Measurements from ENCODE around the gene ATP1B3.

The ATP1B3 gene

GRCh38 chr3:141849056-141849815, 27.2 kb upstream of the ATP1B3 start:
- no peak overlapping the region for H3K4me3 Mint-ChIP-seq
- H3K4me1 Mint-ChIP-seq (ENCODE audit: low read depth in 2 of 2) = no peaks in the 10 kb centered on the region
- H3K27ac Mint-ChIP-seq = no peak overlapping the region
- H3K27me3 Mint-ChIP-seq = no peaks in the 10 kb centered on the region
- H3K9me3 Mint-ChIP-seq = no peaks in the 10 kb centered on the region
- no peak for DNase-seq
- H3K36me3 Mint-ChIP-seq (ENCODE audit: insufficient read depth) = no peaks in the 10 kb centered on the region
- no peak for ATAC-seq (replicated peaks)

- DNase-seq = no peak
- no peak overlapping the region for H3K4me3 Mint-ChIP-seq
- H3K27me3 Mint-ChIP-seq = no peaks in the 10 kb centered on the region
- no peaks in the 10 kb centered on the region for H3K36me3 Mint-ChIP-seq (ENCODE audit: insufficient read depth)
- no peak overlapping the region for H3K27ac Mint-ChIP-seq
- peaks cover 0 to 4% of the 10 kb centered on the region in 2 donors for H3K4me1 Mint-ChIP-seq (ENCODE audit: low read depth in 2 of 2)
- ATAC-seq (replicated peaks) = no peak
- no peaks in the 10 kb centered on the region for H3K9me3 Mint-ChIP-seq
These were observed 25.0 kb upstream of the ATP1B3 start for GRCh38 chr3:141851411-141851810.

- Mint-ChIP-seq H3K9me3 (no peaks in the 10 kb centered on the region), H3K27ac (no peak overlapping the region), H3K4me1 (ENCODE audit: low read depth in 2 of 2) (peaks cover 0 to 4% of the 10 kb centered on the region in 2 donors), H3K4me3 (no peak overlapping the region), H3K27me3 (no peaks in the 10 kb centered on the region), H3K36me3 (ENCODE audit: insufficient read depth) (no peaks in the 10 kb centered on the region)
- ATAC-seq (replicated peaks) (no peak), DNase-seq (no peak)
These were observed 23.3 kb upstream of the ATP1B3 start for GRCh38 chr3:141853081-141853601.

GRCh38 chr3:141853629-141854168, 22.7 kb upstream of the ATP1B3 start:
- DNase-seq = no peak
- no peaks in the 10 kb centered on the region for H3K9me3 Mint-ChIP-seq
- H3K36me3 Mint-ChIP-seq (ENCODE audit: insufficient read depth) = no peaks in the 10 kb centered on the region
- H3K27me3 Mint-ChIP-seq = no peaks in the 10 kb centered on the region
- peaks cover 0 to 4% of the 10 kb centered on the region in 2 donors for H3K4me1 Mint-ChIP-seq (ENCODE audit: low read depth in 2 of 2)
- ATAC-seq (replicated peaks) = no peak
- no peak overlapping the region for H3K4me3 Mint-ChIP-seq
- H3K27ac Mint-ChIP-seq = no peak overlapping the region

GRCh38 chr3:141854599-141854998, 21.8 kb upstream of the ATP1B3 start:
- Mint-ChIP-seq H3K27ac (no peak overlapping the region), H3K27me3 (no peaks in the 10 kb centered on the region), H3K36me3 (ENCODE audit: insufficient read depth) (no peaks in the 10 kb centered on the region)

GRCh38 chr3:141858312-141858711, 18.1 kb upstream of the ATP1B3 start:
- no peaks in the 10 kb centered on the region for H3K9me3 Mint-ChIP-seq
- DNase-seq (no peak), ATAC-seq (replicated peaks) (no peak)
- H3K27me3 Mint-ChIP-seq = no peaks in the 10 kb centered on the region
- no peaks in the 10 kb centered on the region for H3K36me3 Mint-ChIP-seq (ENCODE audit: insufficient read depth)
- H3K4me1 Mint-ChIP-seq (ENCODE audit: low read depth in 2 of 2) = peaks cover 0 to 4% of the 10 kb centered on the region in 2 donors
- no peak overlapping the region for H3K4me3 Mint-ChIP-seq
- H3K27ac Mint-ChIP-seq = no peak overlapping the region

More at GRCh38 chr3:141854599-141854998, 21.8 kb upstream of the ATP1B3 start:
- Mint-ChIP-seq H3K4me3 (no peak overlapping the region), H3K4me1 (ENCODE audit: low read depth in 2 of 2) (peaks cover 0 to 4% of the 10 kb centered on the region in 2 donors), H3K9me3 (no peaks in the 10 kb centered on the region)
- no peak for ATAC-seq (replicated peaks)
- no peak for DNase-seq

GRCh38 chr3:141859651-141860050, 16.8 kb upstream of the ATP1B3 start:
- H3K9me3 Mint-ChIP-seq = no peaks in the 10 kb centered on the region
- ATAC-seq (replicated peaks) = no peak
- no peak overlapping the region for H3K4me3 Mint-ChIP-seq
- no peaks in the 10 kb centered on the region for H3K27me3 Mint-ChIP-seq
- H3K27ac Mint-ChIP-seq = no peak overlapping the region
- peaks cover 0 to 2% of the 10 kb centered on the region in 2 donors for H3K4me1 Mint-ChIP-seq (ENCODE audit: low read depth in 2 of 2)
- DNase-seq = no peak
- no peaks in the 10 kb centered on the region for H3K36me3 Mint-ChIP-seq (ENCODE audit: insufficient read depth)

GRCh38 chr3:141860086-141860669, 16.3 kb upstream of the ATP1B3 start:
- Mint-ChIP-seq H3K9me3 (no peaks in the 10 kb centered on the region), H3K27ac (no peak overlapping the region), H3K4me1 (ENCODE audit: low read depth in 2 of 2) (no peaks in the 10 kb centered on the region)

GRCh38 chr3:141860766-141861513, 15.5 kb upstream of the ATP1B3 start:
- ATAC-seq (replicated peaks) (no peak), DNase-seq (no peak)
- H3K4me3 Mint-ChIP-seq = no peak overlapping the region
- no peak overlapping the region for H3K27ac Mint-ChIP-seq
- no peaks in the 10 kb centered on the region for H3K4me1 Mint-ChIP-seq (ENCODE audit: low read depth in 2 of 2)
- H3K9me3 Mint-ChIP-seq = no peaks in the 10 kb centered on the region
- no peaks in the 10 kb centered on the region for H3K36me3 Mint-ChIP-seq (ENCODE audit: insufficient read depth)
- no peaks in the 10 kb centered on the region for H3K27me3 Mint-ChIP-seq

More at GRCh38 chr3:141860086-141860669, 16.3 kb upstream of the ATP1B3 start:
- Mint-ChIP-seq H3K36me3 (ENCODE audit: insufficient read depth) (no peaks in the 10 kb centered on the region), H3K4me3 (no peak overlapping the region), H3K27me3 (no peaks in the 10 kb centered on the region)
- ATAC-seq (replicated peaks) (no peak), DNase-seq (no peak)

GRCh38 chr3:141862279-141862816, 14.1 kb upstream of the ATP1B3 start:
- Mint-ChIP-seq H3K4me3 (no peak overlapping the region), H3K36me3 (ENCODE audit: insufficient read depth) (no peaks in the 10 kb centered on the region), H3K4me1 (ENCODE audit: low read depth in 2 of 2) (no peaks in the 10 kb centered on the region), H3K27ac (no peak overlapping the region), H3K27me3 (no peaks in the 10 kb centered on the region), H3K9me3 (no peaks in the 10 kb centered on the region)
- no peak for DNase-seq
- no peak for ATAC-seq (replicated peaks)

GRCh38 chr3:141863491-141863890, 13.0 kb upstream of the ATP1B3 start:
- Mint-ChIP-seq H3K9me3 (no peaks in the 10 kb centered on the region), H3K27me3 (no peaks in the 10 kb centered on the region), H3K4me1 (ENCODE audit: low read depth in 2 of 2) (no peaks in the 10 kb centered on the region), H3K4me3 (no peak overlapping the region), H3K27ac (no peak overlapping the region), H3K36me3 (ENCODE audit: insufficient read depth) (no peaks in the 10 kb centered on the region)
- no peak for ATAC-seq (replicated peaks)
- DNase-seq = no peak

- H3K27ac Mint-ChIP-seq = no peak overlapping the region
- ATAC-seq (replicated peaks) (no peak), DNase-seq (no peak)
These were observed 12.0 kb upstream of the ATP1B3 start for GRCh38 chr3:141864281-141864970.

GRCh38 chr3:141865101-141865500, 11.3 kb upstream of the ATP1B3 start:
- Mint-ChIP-seq H3K36me3 (ENCODE audit: insufficient read depth) (no peaks in the 10 kb centered on the region), H3K27me3 (no peaks in the 10 kb centered on the region), H3K9me3 (no peaks in the 10 kb centered on the region), H3K4me1 (ENCODE audit: low read depth in 2 of 2) (no peaks in the 10 kb centered on the region), H3K27ac (no peak overlapping the region), H3K4me3 (no peak overlapping the region)
- ATAC-seq (replicated peaks) = no peak
- DNase-seq = no peak

More at GRCh38 chr3:141864281-141864970, 12.0 kb upstream of the ATP1B3 start:
- Mint-ChIP-seq H3K9me3 (no peaks in the 10 kb centered on the region), H3K36me3 (ENCODE audit: insufficient read depth) (no peaks in the 10 kb centered on the region), H3K4me1 (ENCODE audit: low read depth in 2 of 2) (no peaks in the 10 kb centered on the region), H3K4me3 (no peak overlapping the region), H3K27me3 (no peaks in the 10 kb centered on the region)
